ENCODE measurements around the gene STPG2. TPM values are rescaled to one million over a fixed set of nuclear protein-coding genes. Genes with fewer than 3 reads are reported as not detected.
A peak's percentile ranks its signal among the peaks of the same experiment; 100 is the strongest.

Gene STPG2
- polyA plus RNA-seq: under 1 TPM in 1 of 2 donors, not detected in 1; 0.02 TPM

DNA sequence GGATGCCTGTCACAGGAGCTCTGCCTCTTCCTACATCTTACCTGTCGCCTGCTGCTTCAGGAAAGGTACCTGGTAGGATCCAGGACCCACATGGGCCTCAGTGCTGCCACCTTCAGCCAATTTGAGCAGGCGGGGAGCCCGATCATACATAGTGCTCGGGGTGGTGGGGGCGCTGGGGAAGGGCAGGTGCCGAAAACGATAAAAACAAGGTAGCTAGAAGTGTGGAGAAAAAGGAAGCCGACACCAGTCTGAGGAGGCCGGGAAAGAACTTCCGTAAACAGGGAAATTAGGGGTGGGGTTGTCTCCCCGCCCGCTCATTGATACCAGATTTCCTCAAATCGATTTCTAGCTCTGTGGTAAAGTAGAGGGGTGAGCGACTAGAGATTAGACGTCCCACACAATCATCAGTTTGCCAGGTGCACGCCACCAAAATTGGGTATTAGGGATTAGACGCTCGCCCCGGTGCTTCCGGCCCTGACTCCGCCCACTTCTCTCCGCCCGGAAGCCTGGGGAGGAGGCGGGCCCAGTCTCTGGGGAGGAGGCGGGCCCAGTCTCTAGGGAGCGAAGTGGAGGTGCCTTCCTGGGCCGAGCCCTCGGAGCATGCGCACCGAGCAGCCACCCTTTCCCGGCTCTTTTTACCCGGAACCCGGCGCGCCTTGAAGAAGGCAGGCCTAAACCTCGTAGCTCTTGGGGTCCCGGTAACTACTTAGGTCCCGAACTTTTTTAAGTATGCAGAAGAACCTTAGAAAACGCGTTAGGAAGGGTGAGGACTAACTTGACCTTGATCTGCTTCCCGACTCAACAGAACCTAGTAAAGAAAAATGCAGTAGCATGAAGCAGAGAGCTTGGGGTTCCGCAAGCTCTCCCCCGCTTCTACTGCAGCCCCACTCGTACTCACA is at the start of gene STPG2:
Gene STPG2 (minus strand): TSS at position 476 of the 899 bp plus-strand sequence.
- WGBS, 2 donors: 5 to 8% methylated on average over 44 of the region's 44 CpGs
- H3K27ac ChIP-seq (ENCODE audit: low read depth in 2 of 2, low read length in 1 of 2): peak within 1 kb of the TSS; percentile 91

GRCh38 chr4:98185279-98185678 is 42.0 kb upstream of the STPG2 start:
- no peaks in the 10 kb centered on the region for H3K4me1 ChIP-seq (ENCODE audit: control insufficient read depth in 2 of 2, insufficient read depth in 2 of 2, low read length in 1 of 2)
- H3K36me3 ChIP-seq (ENCODE audit: control insufficient read depth in 2 of 2, insufficient read depth in 2 of 2, low read length in 1 of 2): no peaks in the 10 kb centered on the region
- H3K9me3 ChIP-seq (ENCODE audit: control insufficient read depth in 2 of 2, insufficient read depth in 1 of 2, low read depth in 1 of 2, low read length in 1 of 2): no peaks in the 10 kb centered on the region
- H3K27ac ChIP-seq (ENCODE audit: low read depth in 2 of 2, low read length in 1 of 2): no peak overlapping the region
- no peaks in the 10 kb centered on the region for H3K27me3 ChIP-seq (ENCODE audit: control insufficient read depth in 1 of 2, insufficient read depth in 2 of 2, low read length in 2 of 2)
- no peak overlapping the region for H3K4me3 ChIP-seq (ENCODE audit: low read depth in 1 of 2, low read length in 2 of 2)

More for the DNA sequence above, at the start of gene STPG2:
- no peaks in the 10 kb centered on the region for H3K9me3 ChIP-seq (ENCODE audit: control insufficient read depth in 2 of 2, insufficient read depth in 1 of 2, low read depth in 1 of 2, low read length in 1 of 2)
- H3K4me3 ChIP-seq (ENCODE audit: low read depth in 1 of 2, low read length in 2 of 2): peak within 1 kb of the TSS; percentile 66 to 75
- no peaks in the 10 kb centered on the region for H3K36me3 ChIP-seq (ENCODE audit: control insufficient read depth in 2 of 2, insufficient read depth in 2 of 2, low read length in 1 of 2)
- H3K27me3 ChIP-seq (ENCODE audit: control insufficient read depth in 1 of 2, insufficient read depth in 2 of 2, low read length in 2 of 2): peaks cover 0 to 2% of the 10 kb centered on the region in 2 donors
- no peaks in the 10 kb centered on the region for H3K4me1 ChIP-seq (ENCODE audit: control insufficient read depth in 2 of 2, insufficient read depth in 2 of 2, low read length in 1 of 2)

DNA sequence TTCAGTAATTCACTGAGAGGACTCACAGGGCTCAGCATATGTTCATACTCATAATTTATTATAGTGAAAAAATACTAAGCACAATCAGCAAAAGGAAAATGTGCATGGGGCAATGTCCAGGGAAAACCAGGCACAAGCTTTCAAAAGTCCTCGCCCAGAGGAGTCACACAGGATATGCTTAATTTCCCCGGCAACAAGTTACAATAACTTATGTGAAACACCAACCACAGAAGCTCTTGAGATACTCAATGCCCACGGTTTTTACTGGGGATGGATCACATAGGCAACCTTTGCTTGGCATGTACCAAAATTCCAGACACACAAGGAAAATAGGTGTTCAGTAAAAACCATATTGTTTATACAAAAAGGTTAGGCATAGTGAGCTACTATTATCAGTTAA is 38.5 kb upstream of the STPG2 start:
- H3K27ac ChIP-seq (ENCODE audit: low read depth in 2 of 2, low read length in 1 of 2): no peak overlapping the region
- H3K27me3 ChIP-seq (ENCODE audit: control insufficient read depth in 1 of 2, insufficient read depth in 2 of 2, low read length in 2 of 2): no peaks in the 10 kb centered on the region
- H3K4me3 ChIP-seq (ENCODE audit: low read depth in 1 of 2, low read length in 2 of 2): no peak overlapping the region
- H3K4me1 ChIP-seq (ENCODE audit: control insufficient read depth in 2 of 2, insufficient read depth in 2 of 2, low read length in 1 of 2): no peaks in the 10 kb centered on the region
- H3K9me3 ChIP-seq (ENCODE audit: control insufficient read depth in 2 of 2, insufficient read depth in 1 of 2, low read depth in 1 of 2, low read length in 1 of 2): no peaks in the 10 kb centered on the region
- 57 to 62% methylated on average over 3 of the region's 3 CpGs for WGBS, 2 donors
- H3K36me3 ChIP-seq (ENCODE audit: control insufficient read depth in 2 of 2, insufficient read depth in 2 of 2, low read length in 1 of 2): no peaks in the 10 kb centered on the region

DNA sequence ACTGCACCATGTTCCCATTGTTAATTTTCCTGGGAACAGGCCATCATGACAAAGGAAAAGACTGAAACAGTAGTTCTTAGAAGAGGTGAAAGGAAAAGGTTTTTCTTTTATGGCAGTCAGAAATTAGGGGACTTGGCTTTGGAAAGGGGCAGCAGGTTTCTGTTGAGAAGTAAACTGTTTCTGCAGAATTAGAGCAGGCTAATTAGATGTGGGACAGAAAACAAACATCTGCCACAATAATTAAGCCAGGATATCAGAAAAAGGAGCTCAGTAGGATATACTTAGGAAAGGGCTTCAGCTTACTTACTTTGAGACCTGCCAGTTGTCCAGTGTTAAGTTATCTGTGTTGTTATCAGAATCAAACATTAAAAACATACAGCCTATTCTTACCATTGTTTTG is 36.7 kb upstream of the STPG2 start:
- Histone ChIP-seq H3K4me3 (ENCODE audit: low read depth in 1 of 2, low read length in 2 of 2) (no peak overlapping the region), H3K9me3 (ENCODE audit: control insufficient read depth in 2 of 2, insufficient read depth in 1 of 2, low read depth in 1 of 2, low read length in 1 of 2) (no peaks in the 10 kb centered on the region), H3K27ac (ENCODE audit: low read depth in 2 of 2, low read length in 1 of 2) (no peak overlapping the region), H3K27me3 (ENCODE audit: control insufficient read depth in 1 of 2, insufficient read depth in 2 of 2, low read length in 2 of 2) (no peaks in the 10 kb centered on the region), H3K36me3 (ENCODE audit: control insufficient read depth in 2 of 2, insufficient read depth in 2 of 2, low read length in 1 of 2) (no peaks in the 10 kb centered on the region), H3K4me1 (ENCODE audit: control insufficient read depth in 2 of 2, insufficient read depth in 2 of 2, low read length in 1 of 2) (no peaks in the 10 kb centered on the region)

- Histone ChIP-seq H3K4me1 (ENCODE audit: control insufficient read depth in 2 of 2, insufficient read depth in 2 of 2, low read length in 1 of 2) (no peaks in the 10 kb centered on the region), H3K9me3 (ENCODE audit: control insufficient read depth in 2 of 2, insufficient read depth in 1 of 2, low read depth in 1 of 2, low read length in 1 of 2) (no peaks in the 10 kb centered on the region), H3K27ac (ENCODE audit: low read depth in 2 of 2, low read length in 1 of 2) (no peak overlapping the region), H3K36me3 (ENCODE audit: control insufficient read depth in 2 of 2, insufficient read depth in 2 of 2, low read length in 1 of 2) (no peaks in the 10 kb centered on the region), H3K4me3 (ENCODE audit: low read depth in 1 of 2, low read length in 2 of 2) (no peak overlapping the region), H3K27me3 (ENCODE audit: control insufficient read depth in 1 of 2, insufficient read depth in 2 of 2, low read length in 2 of 2) (no peaks in the 10 kb centered on the region)
- 79 to 82% methylated on average over 2 of the region's 2 CpGs for WGBS, 2 donors
Measured at GRCh38 chr4:98176531-98176930, 33.3 kb upstream of the STPG2 start.

DNA sequence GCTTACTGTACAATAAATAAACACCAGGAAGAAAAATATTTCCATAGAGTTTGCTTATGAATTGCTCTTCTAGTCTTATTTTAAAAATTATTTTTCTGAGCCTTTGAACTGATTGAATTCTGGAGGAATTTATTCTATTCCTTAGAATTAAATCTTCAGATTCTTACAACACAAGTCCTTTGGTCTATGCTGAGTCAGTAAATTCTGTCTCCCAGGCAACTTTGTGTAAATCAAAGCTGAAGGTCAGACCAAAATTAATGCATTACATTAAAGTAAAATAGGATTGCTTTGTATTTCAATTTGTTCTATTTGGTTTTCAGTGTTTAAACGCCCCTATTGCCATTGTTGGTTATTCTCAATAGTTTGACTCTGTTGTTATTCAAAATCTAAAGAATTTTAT is 26.8 kb upstream of the STPG2 start:
- no peaks in the 10 kb centered on the region for H3K9me3 ChIP-seq (ENCODE audit: control insufficient read depth in 2 of 2, insufficient read depth in 1 of 2, low read depth in 1 of 2, low read length in 1 of 2)
- no peak overlapping the region for H3K4me3 ChIP-seq (ENCODE audit: low read depth in 1 of 2, low read length in 2 of 2)
- WGBS, 2 donors: 58 to 61% methylated on average over 1 of the region's 1 CpG
- H3K4me1 ChIP-seq (ENCODE audit: control insufficient read depth in 2 of 2, insufficient read depth in 2 of 2, low read length in 1 of 2): peaks cover 0 to 4% of the 10 kb centered on the region in 2 donors
- H3K36me3 ChIP-seq (ENCODE audit: control insufficient read depth in 2 of 2, insufficient read depth in 2 of 2, low read length in 1 of 2): no peaks in the 10 kb centered on the region
- H3K27me3 ChIP-seq (ENCODE audit: control insufficient read depth in 1 of 2, insufficient read depth in 2 of 2, low read length in 2 of 2): no peaks in the 10 kb centered on the region
- no peak overlapping the region for H3K27ac ChIP-seq (ENCODE audit: low read depth in 2 of 2, low read length in 1 of 2)

DNA sequence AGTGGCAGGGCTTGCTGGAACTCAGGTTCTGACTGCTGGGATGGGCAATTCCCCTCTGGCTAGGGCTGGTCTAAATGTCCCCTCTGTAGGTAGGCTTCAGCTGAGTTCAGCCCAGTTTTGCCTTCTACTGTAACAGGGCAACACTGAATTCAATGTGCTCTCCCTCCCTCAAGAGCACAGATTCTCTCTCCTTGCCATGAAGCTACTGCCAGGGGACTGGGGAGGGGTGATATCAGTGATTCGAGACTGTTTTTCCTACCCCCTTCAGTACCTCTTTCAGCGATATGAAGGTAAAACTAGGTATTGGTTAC is 23.4 kb upstream of the STPG2 start:
- peaks cover 0 to 4% of the 10 kb centered on the region in 2 donors for H3K4me1 ChIP-seq (ENCODE audit: control insufficient read depth in 2 of 2, insufficient read depth in 2 of 2, low read length in 1 of 2)
- H3K27ac ChIP-seq (ENCODE audit: low read depth in 2 of 2, low read length in 1 of 2): no peak overlapping the region
- no peaks in the 10 kb centered on the region for H3K9me3 ChIP-seq (ENCODE audit: control insufficient read depth in 2 of 2, insufficient read depth in 1 of 2, low read depth in 1 of 2, low read length in 1 of 2)
- 81 to 85% methylated on average over 2 of the region's 2 CpGs for WGBS, 2 donors
- H3K4me3 ChIP-seq (ENCODE audit: low read depth in 1 of 2, low read length in 2 of 2): no peak overlapping the region
- H3K27me3 ChIP-seq (ENCODE audit: control insufficient read depth in 1 of 2, insufficient read depth in 2 of 2, low read length in 2 of 2): no peaks in the 10 kb centered on the region
- H3K36me3 ChIP-seq (ENCODE audit: control insufficient read depth in 2 of 2, insufficient read depth in 2 of 2, low read length in 1 of 2): no peaks in the 10 kb centered on the region

GRCh38 chr4:98166025-98166730 is 22.9 kb upstream of the STPG2 start:
- no peaks in the 10 kb centered on the region for H3K36me3 ChIP-seq (ENCODE audit: control insufficient read depth in 2 of 2, insufficient read depth in 2 of 2, low read length in 1 of 2)
- H3K4me1 ChIP-seq (ENCODE audit: control insufficient read depth in 2 of 2, insufficient read depth in 2 of 2, low read length in 1 of 2): peaks cover 0 to 4% of the 10 kb centered on the region in 2 donors
- H3K9me3 ChIP-seq (ENCODE audit: control insufficient read depth in 2 of 2, insufficient read depth in 1 of 2, low read depth in 1 of 2, low read length in 1 of 2): no peaks in the 10 kb centered on the region
- H3K27me3 ChIP-seq (ENCODE audit: control insufficient read depth in 1 of 2, insufficient read depth in 2 of 2, low read length in 2 of 2): no peaks in the 10 kb centered on the region
- H3K4me3 ChIP-seq (ENCODE audit: low read depth in 1 of 2, low read length in 2 of 2): no peak overlapping the region
- H3K27ac ChIP-seq (ENCODE audit: low read depth in 2 of 2, low read length in 1 of 2): no peak overlapping the region
- 73 to 78% methylated on average over 7 of the region's 7 CpGs for WGBS, 2 donors

DNA sequence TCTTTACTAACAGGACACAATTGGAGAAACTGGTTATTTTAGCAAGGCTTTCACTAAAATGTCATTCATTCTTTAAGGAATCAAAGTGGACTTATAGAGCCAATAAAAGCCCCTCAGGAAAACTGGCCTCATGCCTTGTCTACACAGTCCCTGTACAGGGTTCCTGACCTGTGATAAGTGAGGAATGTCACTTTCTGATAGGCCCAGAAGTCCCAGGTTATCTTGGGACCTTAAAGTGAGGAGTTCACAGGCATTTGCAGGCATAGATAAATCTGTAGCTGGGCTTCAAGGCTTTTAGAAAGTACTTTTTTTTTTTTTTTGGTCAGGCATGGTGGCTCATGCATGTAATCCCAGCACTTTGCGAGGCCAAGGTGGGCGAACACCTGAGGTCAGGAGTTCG is 19.4 kb upstream of the STPG2 start:
- WGBS, 2 donors: 90 to 93% methylated on average over 3 of the region's 3 CpGs
- Histone ChIP-seq H3K4me3 (ENCODE audit: low read depth in 1 of 2, low read length in 2 of 2) (no peak overlapping the region), H3K36me3 (ENCODE audit: control insufficient read depth in 2 of 2, insufficient read depth in 2 of 2, low read length in 1 of 2) (no peaks in the 10 kb centered on the region), H3K9me3 (ENCODE audit: control insufficient read depth in 2 of 2, insufficient read depth in 1 of 2, low read depth in 1 of 2, low read length in 1 of 2) (no peaks in the 10 kb centered on the region), H3K27me3 (ENCODE audit: control insufficient read depth in 1 of 2, insufficient read depth in 2 of 2, low read length in 2 of 2) (no peaks in the 10 kb centered on the region), H3K4me1 (ENCODE audit: control insufficient read depth in 2 of 2, insufficient read depth in 2 of 2, low read length in 1 of 2) (peaks cover 0 to 4% of the 10 kb centered on the region in 2 donors), H3K27ac (ENCODE audit: low read depth in 2 of 2, low read length in 1 of 2) (no peak overlapping the region)

Measured in esophagus (tissue), 2 donors.